Gastroesophageal sphincter (tissue), 4 donors: Measurements from ENCODE around the gene NHS. TPM values are rescaled to one million over a fixed set of nuclear protein-coding genes. Genes with fewer than 3 reads are reported as not detected.

Source experiments
- ATAC-seq: fragments of 150-250 bp; one replicate; pipeline ENCODE4 v1.9.1; 2016; ENCODE audit warnings: mild to moderate bottlenecking, moderate library complexity
- H3K27ac ChIP-seq, 4 donors: fragments of 200-600 bp; sonication (generic) in 3 of 4; 1 replicate in 3 of 4; 2 replicates in 1 of 4; pipeline ENCODE4 v1.5.1; 2016 to 2019
- H3K27me3 ChIP-seq: fragments of 200-600 bp; sonication (generic); one replicate; pipeline ENCODE4 v1.5.1; 2019
- H3K36me3 ChIP-seq, 2 donors: fragments of 200-600 bp; sonication (generic); one replicate each; pipeline ENCODE4 v1.5.1; 2019; ENCODE audit warnings: control low read depth in 1 of 2
- H3K4me1 ChIP-seq, 3 donors: fragments of 200-600 bp; sonication (generic); 1 replicate in 2 of 3; 2 replicates in 1 of 3; pipeline ENCODE4 v1.5.1; 2016 to 2019; ENCODE audit warnings: control low read depth in 2 of 3
- H3K4me3 ChIP-seq, 2 donors: fragments of 200-600 bp; sonication (generic); one replicate each; pipeline ENCODE4 v1.5.1; 2019; ENCODE audit warnings: mild to moderate bottlenecking in 1 of 2, moderate library complexity in 1 of 2
- H3K9me3 ChIP-seq, 3 donors: fragments of 200-600 bp; sonication (generic); one replicate each; pipeline ENCODE4 v1.5.1; 2017 to 2019; ENCODE audit warnings: control low read depth in 2 of 3
- EP300 ChIP-seq: sonication (generic); formaldehyde crosslinking; IDR thresholded peaks from one replicate; pipeline ENCODE4 v1.6.1; 2017; ENCODE audit warnings: antibody characterized with exemption, mild to moderate bottlenecking
- POLR2A ChIP-seq, 2 donors: fragments of 450-650 bp; IDR thresholded peaks; one replicate each; pipeline ENCODE4 v1.6.1; 2017; ENCODE audit warnings: antibody characterized with exemption in 2 of 2, mild to moderate bottlenecking in 2 of 2, moderate library complexity in 1 of 2
- POLR2AphosphoS5 ChIP-seq: sonication (generic); formaldehyde crosslinking; IDR thresholded peaks from one replicate; pipeline ENCODE4 v1.6.1; 2017; ENCODE audit warnings: antibody characterized with exemption
- WGBS, 2 donors: methylation state at CpG; one replicate each; pipeline ENCODE4 v1.1.5; 2018; ENCODE audit warnings: low coverage in 1 of 2; 5-methylcytosine and 5-hydroxymethylcytosine counted together
- total RNA-seq, 4 donors: library from RNA; depleted of rRNA; stranded (reverse); fragments of >200 nt; gene quantifications; one replicate each; pipeline ENCODE4 v1.1.0, GENCODE V29; 2016
- TF ChIP-seq, protein P1 (sequence below), 4 experiments: fragments of 200-600 bp in 2 of 4; fragments of 450-650 bp in 2 of 4; sonication (generic) in 1 of 4; IDR thresholded peaks; one replicate each; pipeline ENCODE4 v1.5.1; 2017 to 2019; ENCODE audit warnings: antibody characterized with exemption in 4 of 4, mild to moderate bottlenecking in 2 of 4, moderate library complexity in 2 of 4

The NHS gene
- total RNA-seq, 4 donors from 2014 or later, result 4.7 to 12.3 (median 6.6) TPM

DNA sequence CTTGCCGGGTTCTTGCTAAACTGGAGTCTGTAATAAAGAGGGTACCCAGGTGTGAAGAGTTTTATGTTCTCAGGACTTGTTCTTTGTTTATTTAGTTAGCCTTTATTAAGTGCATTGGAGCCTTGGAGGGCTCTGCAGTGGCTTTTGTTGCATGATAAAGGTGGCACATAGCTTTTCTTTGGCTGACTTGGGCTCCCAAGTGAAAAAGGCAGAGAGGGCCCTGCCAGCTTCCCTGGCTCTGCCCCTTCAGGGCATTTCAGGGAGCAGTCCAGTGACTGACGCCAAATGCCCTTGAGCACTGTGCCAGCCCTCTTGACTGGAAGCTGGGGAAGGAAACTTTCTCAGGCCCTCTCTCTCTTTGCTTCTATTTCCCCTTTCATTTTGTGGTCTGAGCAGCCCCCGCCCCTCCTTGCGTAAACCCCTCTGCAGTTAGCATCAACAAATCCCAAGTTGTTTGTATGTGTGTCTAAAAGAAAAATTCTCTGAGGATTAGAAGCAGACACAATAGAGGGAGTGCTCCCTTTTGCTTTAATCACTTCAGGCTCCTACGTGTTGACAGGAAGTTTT is 152.2 kb downstream of the NHS start:
- TF ChIP-seq, protein P1, sequence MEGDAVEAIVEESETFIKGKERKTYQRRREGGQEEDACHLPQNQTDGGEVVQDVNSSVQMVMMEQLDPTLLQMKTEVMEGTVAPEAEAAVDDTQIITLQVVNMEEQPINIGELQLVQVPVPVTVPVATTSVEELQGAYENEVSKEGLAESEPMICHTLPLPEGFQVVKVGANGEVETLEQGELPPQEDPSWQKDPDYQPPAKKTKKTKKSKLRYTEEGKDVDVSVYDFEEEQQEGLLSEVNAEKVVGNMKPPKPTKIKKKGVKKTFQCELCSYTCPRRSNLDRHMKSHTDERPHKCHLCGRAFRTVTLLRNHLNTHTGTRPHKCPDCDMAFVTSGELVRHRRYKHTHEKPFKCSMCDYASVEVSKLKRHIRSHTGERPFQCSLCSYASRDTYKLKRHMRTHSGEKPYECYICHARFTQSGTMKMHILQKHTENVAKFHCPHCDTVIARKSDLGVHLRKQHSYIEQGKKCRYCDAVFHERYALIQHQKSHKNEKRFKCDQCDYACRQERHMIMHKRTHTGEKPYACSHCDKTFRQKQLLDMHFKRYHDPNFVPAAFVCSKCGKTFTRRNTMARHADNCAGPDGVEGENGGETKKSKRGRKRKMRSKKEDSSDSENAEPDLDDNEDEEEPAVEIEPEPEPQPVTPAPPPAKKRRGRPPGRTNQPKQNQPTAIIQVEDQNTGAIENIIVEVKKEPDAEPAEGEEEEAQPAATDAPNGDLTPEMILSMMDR (IDR thresholded peaks at IDR 0.05), result no peak
- TF ChIP-seq EP300, result no peak
- no peak for TF ChIP-seq POLR2AphosphoS5
- TF ChIP-seq POLR2A (IDR thresholded peaks at IDR 0.05), result no peak
- peaks cover 0 to 18% (median 0%) of the 10 kb centered on the region in 3 donors for H3K4me1 ChIP-seq
- ATAC-seq, result peak; percentile 47
- 30% methylated on average over 2 of the region's 5 CpGs; no CpG with 5 or more reads in 1 of the 2 donors for WGBS, 2 donors
- H3K36me3 ChIP-seq, result no peaks in the 10 kb centered on the region
- no peaks in the 10 kb centered on the region for H3K27me3 ChIP-seq
- H3K27ac ChIP-seq, result no peak overlapping the region
- H3K4me3 ChIP-seq, result no peak overlapping the region
- H3K9me3 ChIP-seq, result no peaks in the 10 kb centered on the region

DNA sequence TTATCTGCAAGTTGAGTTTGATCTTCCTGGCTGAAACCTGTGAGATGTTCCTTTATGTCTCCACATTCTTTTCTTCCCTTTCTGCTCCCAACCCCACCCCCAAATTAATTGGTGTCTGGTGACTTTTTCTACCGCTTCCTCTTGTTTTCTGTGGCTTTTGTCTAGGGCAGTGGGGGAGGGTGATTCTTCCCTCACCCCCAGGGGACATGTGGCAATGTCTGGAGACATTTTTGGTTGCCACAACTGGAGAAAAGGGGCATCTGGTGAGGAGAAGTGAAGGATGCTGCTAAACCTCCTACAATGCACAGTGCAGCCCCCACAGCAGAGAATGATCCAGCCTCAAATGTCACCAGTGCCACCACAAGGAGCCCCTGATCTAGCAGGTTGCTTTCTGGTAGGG is 152.9 kb downstream of the NHS start:
- Histone ChIP-seq H3K27me3 (no peaks in the 10 kb centered on the region), H3K4me1 (peaks cover 0 to 16% (median 0%) of the 10 kb centered on the region in 3 donors), H3K4me3 (no peak overlapping the region), H3K27ac (no peak overlapping the region), H3K36me3 (no peaks in the 10 kb centered on the region), H3K9me3 (no peaks in the 10 kb centered on the region)
- no CpG with 5 or more reads among the region's 1 CpG for WGBS, 2 donors
- peak; percentile 7 for ATAC-seq
- TF ChIP-seq, protein P1 (IDR thresholded peaks at IDR 0.05), result no peak
- TF ChIP-seq EP300 (no peak), POLR2A (IDR thresholded peaks at IDR 0.05) (no peak), POLR2AphosphoS5 (no peak)

DNA sequence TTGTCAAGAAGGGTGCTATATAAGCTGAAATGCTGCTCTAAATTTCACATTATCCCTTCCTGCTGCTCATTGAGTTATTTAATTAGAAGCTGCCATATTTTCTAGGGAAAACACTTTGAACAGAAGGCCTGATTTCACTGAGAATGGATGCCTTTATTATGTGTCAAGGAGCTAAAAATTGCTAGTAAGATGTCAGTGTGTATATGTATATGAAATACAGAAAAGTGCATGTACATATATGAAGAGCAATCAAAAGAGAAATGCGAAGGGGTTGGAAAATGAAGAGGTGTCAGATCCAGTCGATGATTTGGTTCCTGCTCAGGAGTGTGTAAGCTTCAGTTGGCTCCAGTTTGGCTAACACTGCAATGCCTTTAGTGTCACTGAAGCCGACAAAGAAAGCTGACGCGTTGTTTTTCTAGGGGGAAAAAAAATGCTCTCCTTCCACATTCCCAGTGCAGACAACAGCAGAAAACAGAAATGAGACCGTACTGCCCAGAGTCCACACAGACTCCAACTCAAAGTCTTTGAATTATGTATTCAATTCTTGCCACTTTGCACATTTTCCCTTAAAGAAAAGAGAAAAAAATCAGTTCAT is 154.2 kb downstream of the NHS start:
- no peak overlapping the region for H3K27ac ChIP-seq
- H3K36me3 ChIP-seq, result no peaks in the 10 kb centered on the region
- no peak overlapping the region for H3K4me3 ChIP-seq
- H3K9me3 ChIP-seq, result no peaks in the 10 kb centered on the region
- H3K4me1 ChIP-seq, result peaks cover 0 to 16% (median 0%) of the 10 kb centered on the region in 3 donors
- WGBS, 2 donors, result 47 to 80% methylated on average over 2 to 6 of the region's 6 CpGs
- no peak for ATAC-seq
- TF ChIP-seq, protein P1 (IDR thresholded peaks at IDR 0.05), result no peak
- TF ChIP-seq POLR2A (IDR thresholded peaks at IDR 0.05) (no peak), EP300 (no peak), POLR2AphosphoS5 (no peak)
- H3K27me3 ChIP-seq, result no peaks in the 10 kb centered on the region

DNA sequence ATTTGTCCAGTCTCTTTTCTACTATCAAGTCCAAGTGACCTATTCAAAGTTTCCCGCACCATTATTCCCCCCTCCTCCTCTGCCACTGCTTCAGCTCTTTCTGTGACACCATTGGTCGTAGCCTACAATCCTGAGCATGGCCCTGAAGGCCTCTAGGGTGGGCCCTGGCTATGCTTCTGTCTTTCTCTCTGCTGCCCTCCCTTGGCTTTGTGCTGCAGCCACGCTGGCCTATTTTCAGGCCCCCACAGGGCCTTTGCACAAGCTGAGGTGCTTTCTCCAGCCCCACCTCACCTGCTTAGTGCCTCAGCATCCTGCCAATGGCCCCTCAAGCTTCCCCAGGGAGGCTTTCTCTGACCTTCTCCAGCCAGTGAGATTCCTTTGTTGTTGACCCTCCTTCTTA is 156.5 kb downstream of the NHS start:
- no peak overlapping the region for H3K27ac ChIP-seq
- H3K4me1 ChIP-seq, result peaks cover 0 to 16% (median 0%) of the 10 kb centered on the region in 3 donors
- ATAC-seq, result no peak
- no peaks in the 10 kb centered on the region for H3K36me3 ChIP-seq
- TF ChIP-seq POLR2AphosphoS5 (no peak), EP300 (no peak), POLR2A (IDR thresholded peaks at IDR 0.05) (no peak)
- TF ChIP-seq, protein P1 (IDR thresholded peaks at IDR 0.05), result no peak
- H3K27me3 ChIP-seq, result no peaks in the 10 kb centered on the region
- WGBS, 2 donors, result no CpG with 5 or more reads among the region's 3 CpGs
- no peak overlapping the region for H3K4me3 ChIP-seq
- no peaks in the 10 kb centered on the region for H3K9me3 ChIP-seq

DNA sequence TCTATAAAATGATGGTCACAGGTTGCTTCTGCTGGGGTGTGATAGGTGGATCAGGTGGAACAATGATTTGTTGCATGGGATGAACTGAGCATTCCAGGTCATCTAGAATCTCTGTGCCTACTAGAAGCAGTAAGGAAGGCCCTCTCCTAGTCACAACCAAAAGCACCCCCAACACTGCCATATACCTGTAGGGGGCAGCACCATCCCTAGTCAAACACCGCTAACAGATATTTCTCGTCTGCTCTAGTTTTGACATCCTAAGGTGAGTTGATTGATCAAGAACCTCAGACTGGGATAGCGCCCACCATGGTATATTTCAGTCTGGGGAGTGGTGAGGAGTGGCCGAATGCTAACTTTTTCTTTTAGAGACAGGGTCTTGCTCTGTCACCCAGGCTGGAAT is 160.2 kb downstream of the NHS start:
- 48% methylated on average over 4 of the region's 4 CpGs; no CpG with 5 or more reads in 1 of the 2 donors for WGBS, 2 donors
- no peaks in the 10 kb centered on the region for H3K9me3 ChIP-seq
- no peaks in the 10 kb centered on the region for H3K4me1 ChIP-seq
- no peak for ATAC-seq
- no peaks in the 10 kb centered on the region for H3K27me3 ChIP-seq
- no peak for TF ChIP-seq POLR2AphosphoS5
- TF ChIP-seq, protein P1 (IDR thresholded peaks at IDR 0.05), result peak in 2 of 4 experiments; percentile 33 to 44
- no peak overlapping the region for H3K27ac ChIP-seq
- no peaks in the 10 kb centered on the region for H3K36me3 ChIP-seq
- H3K4me3 ChIP-seq, result no peak overlapping the region
